HFF-Myc (cell line): ENCODE measurements around the gene LUC7L.
"Not testable (repeated sequence)": the region's sequence is repeated elsewhere in the genome, so short reads cannot be mapped to it uniquely, and the experiment has no call there.

Experiments used
- DNase-seq: peaks from one replicate; pipeline ENCODE4 v3.0.0-alpha.2; 2011; ENCODE audit warnings: low read depth; ENCODE audit errors: extremely low read depth
- H3K4me3 ChIP-seq: replicated peaks from 2 replicates; pipeline ENCODE4 v1.5.1; 2011; ENCODE audit warnings: low read depth, mild to moderate bottlenecking, control low read depth, low read length
- TF ChIP-seq, protein P1 (sequence below): IDR thresholded peaks from 2 replicates; pipeline ENCODE4 v1.5.1; 2012; ENCODE audit warnings: mild to moderate bottlenecking, low read depth, low read length, control low read depth; ENCODE audit errors: missing control alignments

LUC7L gene

DNA sequence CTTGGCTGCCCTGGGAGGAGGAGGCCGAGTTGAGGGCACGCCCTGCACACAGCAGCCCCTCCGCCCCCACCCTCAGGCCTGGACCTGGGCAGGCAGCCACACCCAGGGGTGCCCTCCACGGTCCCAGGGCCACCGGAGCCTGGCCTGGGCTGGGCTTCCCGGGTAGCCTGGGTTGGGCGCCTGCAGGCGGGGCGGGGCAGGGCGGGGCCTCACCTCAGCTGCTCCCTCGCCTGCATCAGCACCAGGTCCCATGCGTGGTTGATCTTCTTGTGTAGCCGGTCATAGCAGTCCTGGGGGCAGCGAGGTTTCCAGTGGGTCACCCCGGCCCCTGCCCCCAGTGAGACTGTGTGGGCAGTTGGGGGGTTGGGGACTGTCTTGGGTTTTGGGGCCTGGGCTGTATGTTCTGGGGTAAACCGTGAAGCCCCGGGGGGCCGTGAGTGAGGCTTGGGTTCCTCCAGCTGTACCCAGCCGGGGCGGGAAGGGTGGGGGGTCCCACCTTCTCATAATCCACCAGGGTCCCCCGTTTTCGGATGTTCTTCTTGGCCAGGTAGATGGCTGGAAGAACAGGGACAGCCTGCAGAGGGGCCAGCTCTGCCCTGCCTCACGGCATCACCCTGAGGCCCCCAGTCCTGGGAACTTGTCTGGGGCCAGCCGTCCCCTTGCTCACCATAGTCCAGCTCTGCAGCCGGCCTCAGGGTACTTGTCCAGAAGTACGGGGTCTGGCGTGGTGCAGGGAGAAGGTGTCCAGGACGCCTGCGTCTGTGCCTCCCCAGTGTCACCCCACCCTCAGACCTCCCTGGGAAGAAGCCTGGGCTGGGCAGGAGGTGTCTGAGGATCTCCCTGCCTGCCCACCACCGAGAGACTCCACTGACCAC, 44.5 kb upstream of the LUC7L start:
- H3K4me3 ChIP-seq, result no peak overlapping the region
- DNase-seq, result no peak
- TF ChIP-seq, protein P1, sequence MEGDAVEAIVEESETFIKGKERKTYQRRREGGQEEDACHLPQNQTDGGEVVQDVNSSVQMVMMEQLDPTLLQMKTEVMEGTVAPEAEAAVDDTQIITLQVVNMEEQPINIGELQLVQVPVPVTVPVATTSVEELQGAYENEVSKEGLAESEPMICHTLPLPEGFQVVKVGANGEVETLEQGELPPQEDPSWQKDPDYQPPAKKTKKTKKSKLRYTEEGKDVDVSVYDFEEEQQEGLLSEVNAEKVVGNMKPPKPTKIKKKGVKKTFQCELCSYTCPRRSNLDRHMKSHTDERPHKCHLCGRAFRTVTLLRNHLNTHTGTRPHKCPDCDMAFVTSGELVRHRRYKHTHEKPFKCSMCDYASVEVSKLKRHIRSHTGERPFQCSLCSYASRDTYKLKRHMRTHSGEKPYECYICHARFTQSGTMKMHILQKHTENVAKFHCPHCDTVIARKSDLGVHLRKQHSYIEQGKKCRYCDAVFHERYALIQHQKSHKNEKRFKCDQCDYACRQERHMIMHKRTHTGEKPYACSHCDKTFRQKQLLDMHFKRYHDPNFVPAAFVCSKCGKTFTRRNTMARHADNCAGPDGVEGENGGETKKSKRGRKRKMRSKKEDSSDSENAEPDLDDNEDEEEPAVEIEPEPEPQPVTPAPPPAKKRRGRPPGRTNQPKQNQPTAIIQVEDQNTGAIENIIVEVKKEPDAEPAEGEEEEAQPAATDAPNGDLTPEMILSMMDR, result no peak

DNA sequence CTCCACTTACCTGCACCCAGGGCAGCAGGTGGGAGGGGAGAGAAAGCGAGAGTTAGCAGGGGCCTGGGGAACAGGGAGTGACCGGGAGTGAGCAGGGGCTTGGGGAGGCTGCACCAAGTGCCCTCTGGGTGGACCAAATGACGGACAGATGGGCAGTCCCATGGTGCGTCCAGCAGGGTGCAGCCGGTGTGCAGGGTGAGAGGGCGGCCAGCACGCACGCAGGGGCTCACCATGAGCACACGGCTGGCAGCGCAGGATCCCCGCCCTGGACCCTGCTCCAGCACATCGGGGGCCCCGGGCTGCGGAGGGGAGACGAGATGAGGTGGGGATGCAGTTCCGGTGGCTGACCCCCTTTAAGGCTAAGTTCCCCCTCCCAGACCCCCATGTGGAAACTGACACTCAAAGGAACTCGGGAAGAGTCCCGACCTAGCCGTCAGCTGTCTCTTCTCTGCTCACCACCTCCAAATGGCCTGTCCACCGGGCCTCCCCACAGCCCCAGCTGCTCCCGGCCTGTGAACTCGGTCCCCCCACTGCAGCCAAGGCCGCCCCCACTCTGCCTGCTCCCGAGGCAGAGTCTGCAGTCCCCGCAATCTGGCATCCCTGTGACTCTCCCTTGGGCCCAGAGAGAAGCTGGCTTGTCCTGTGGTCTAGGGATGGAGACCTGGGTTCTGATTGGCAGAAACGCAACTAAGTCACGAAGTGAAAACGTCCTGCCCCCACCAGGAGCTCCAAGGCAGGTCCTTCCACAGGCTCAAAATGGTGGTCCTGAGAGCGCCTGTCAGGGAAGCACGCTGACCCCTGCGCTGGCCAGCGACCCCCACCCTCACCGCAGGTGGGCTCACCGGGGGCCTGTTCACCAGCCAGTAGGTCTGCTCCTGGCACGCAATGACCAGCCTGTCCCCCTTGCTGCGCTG, 43.6 kb upstream of the LUC7L start:
- no peak for DNase-seq
- no peak overlapping the region for H3K4me3 ChIP-seq
- TF ChIP-seq, protein P1, result no peak

DNA sequence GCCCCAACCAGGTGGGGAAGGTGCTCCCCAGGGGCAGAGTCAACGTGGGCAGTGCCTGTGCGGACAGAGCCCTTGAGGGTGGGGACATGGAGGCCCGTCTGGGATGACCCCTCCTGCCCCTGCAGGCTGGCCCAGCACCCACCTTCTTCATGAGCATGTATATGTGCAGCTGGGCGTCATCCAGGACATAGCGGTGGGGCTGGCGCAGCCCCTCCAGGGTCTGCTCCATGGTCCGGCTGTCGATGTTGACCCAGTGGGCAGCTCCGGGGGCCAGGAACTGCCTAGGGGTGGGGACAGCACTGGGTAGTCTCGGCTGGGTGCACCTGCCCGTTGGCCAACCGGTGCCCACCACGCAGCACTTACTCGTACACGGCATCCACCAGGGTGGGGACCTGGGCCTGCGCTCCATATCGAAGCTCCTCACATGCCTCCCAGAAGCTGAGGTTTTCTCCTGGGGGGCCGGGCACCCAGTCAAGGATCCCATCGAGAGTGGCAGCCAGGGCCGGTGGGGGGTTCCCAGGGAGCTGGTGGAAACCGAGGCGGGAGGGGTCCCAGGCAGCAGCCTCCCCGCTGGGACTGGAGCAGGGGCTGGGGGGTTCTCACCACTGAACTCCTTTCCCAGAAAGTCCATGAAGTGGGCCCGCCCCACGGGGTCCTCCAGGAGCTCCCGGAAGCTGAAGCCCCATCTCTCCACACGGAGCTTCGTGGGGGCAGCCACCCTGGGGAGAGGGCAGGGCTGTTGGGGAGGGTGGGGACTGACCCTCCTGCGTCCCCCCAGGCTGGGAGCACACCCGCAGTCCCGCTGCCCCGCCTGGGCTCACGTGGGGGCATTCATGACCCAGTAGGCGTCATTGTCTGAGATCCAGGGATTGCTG, 41.4 kb upstream of the LUC7L start:
- DNase-seq, result no peak
- TF ChIP-seq, protein P1, result no peak
- H3K4me3 ChIP-seq, result no peak overlapping the region

DNA sequence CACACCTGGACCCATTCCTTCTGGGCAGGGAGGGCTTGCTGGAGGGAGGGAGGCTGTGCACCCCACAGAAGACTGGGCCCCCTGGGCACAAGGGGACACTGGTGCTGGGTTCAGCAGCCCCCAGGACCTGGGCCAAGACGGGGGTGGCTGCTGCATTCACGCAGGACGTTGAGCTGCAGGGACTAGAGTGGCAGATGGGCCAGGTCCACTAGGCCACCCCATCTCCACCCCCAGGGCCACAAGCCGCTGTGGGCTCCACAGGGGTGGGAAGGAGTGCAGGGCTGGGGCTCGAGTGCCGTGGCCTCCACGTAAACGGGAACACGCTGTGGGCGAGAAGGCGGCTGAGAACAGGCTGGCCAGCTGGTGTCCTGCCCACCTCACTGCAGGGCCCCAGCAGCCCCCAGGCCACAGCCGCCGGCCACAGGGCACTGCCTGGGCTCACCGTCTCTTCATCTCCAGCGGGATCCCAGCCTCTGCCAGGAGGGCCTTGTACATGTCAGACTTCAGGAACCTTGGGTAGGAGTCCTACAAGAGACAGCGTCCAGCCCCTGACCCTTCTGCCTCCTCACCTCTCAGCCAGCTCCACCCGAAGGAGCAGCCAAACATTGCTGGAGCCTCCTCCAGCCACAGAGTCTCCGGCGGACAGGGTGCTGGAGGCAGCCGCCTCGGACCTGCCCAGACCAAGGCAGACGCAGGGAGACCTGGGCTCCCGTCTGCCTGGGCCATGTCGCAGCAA, 40.0 kb upstream of the LUC7L start:
- no peak overlapping the region for H3K4me3 ChIP-seq
- TF ChIP-seq, protein P1, result no peak
- DNase-seq, result no peak

DNA sequence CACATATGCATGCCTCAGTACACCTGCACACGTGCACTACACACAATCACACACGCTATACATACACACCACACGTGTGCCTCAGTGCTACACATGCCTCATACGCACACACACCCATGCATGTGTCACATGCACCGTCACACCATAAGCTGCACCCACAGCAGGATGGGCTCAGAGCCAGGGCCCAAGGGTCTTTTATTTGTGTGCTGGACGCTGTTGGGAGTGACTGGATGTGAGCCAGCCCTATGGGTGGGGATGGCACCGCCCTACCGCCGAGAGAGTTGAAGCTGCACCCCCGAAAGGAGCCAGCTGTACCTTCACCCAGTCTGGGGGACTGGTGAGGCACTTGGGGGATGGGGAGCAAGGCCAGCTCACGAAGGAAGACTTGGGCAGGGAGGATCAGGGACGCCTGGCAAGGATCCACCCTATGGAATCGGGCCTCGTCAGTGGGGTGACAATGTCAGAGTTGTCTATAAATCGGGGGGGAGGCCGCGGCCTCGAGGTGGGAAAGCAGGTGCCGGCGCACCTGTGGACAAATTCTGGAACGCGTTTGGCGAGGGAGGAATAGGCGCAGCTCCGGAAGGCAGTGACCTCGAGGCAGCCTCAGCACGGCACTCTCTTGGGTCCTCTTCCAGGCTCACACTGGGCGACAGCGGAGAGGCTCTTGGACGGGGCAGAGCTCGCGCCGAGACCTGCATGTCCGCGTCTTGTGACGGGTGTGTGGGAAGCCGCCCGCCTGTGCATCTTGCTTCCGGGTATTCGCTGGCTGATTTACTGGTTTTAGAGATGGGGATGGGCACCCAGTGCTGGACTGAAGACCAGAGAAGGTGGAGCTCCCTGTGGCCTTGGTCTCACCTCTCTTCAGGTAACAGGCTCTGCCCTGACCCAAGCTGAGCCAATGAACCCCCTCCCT, 39.1 kb upstream of the LUC7L start:
- TF ChIP-seq, protein P1, result no peak
- no peak for DNase-seq
- no peak overlapping the region for H3K4me3 ChIP-seq

DNA sequence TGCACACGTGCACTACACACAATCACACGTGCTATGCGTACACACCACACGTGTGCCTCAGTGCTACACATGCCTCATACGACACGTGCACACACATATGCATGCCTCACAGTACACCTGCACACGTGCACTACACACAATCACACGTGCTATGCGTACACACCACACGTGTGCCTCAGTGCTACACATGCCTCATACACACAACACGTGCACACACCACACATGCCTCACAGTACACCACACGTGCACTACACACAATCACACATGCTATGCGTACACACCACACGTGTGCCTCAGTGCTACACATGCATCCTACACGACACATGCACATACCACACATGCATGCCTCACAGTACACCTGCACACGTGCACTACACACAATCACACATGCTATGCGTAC, 38.3 kb upstream of the LUC7L start:
- not testable (repeated sequence) for DNase-seq

More for the DNA sequence above, 38.3 kb upstream of the LUC7L start:
- not testable (repeated sequence) for H3K4me3 ChIP-seq
